Tibial artery (tissue), 4 donors: ENCODE data around the gene PNPLA8.

Experiments used
- DNase-seq, 2 donors: peaks; one replicate each; pipeline ENCODE4 v3.0.0-alpha.2; 2019
- H3K27ac ChIP-seq, 2 donors: fragments of 200-600 bp; sonication (generic) in 1 of 2; 1 replicate in 1 of 2; 2 replicates in 1 of 2; pipeline ENCODE4 v1.5.1; 2018 to 2019; ENCODE audit warnings: mild to moderate bottlenecking in 1 of 2
- H3K27me3 ChIP-seq, 2 donors: fragments of 200-600 bp; sonication (generic) in 1 of 2; one replicate each; pipeline versions ENCODE4 v1.5.1 to v1.6.0; 2016 to 2019
- H3K36me3 ChIP-seq, 3 donors: fragments of 200-600 bp; sonication (generic) in 2 of 3; one replicate each; pipeline ENCODE4 v1.5.1; 2016 to 2019; ENCODE audit warnings: mild to moderate bottlenecking in 2 of 3
- H3K4me1 ChIP-seq, 4 donors: fragments of 200-600 bp; sonication (generic) in 2 of 4; 1 replicate in 3 of 4; 2 replicates in 1 of 4; pipeline ENCODE4 v1.5.1; 2016 to 2019
- H3K4me3 ChIP-seq, 2 donors: fragments of 200-600 bp; sonication (generic) in 1 of 2; 1 replicate in 1 of 2; 2 replicates in 1 of 2; pipeline ENCODE4 v1.5.1; 2018 to 2019; ENCODE audit warnings: mild to moderate bottlenecking in 2 of 2
- H3K9me3 ChIP-seq, 3 donors: fragments of 200-600 bp; sonication (generic) in 1 of 3; one replicate each; pipeline ENCODE4 v1.5.1; 2016 to 2019
- CTCF ChIP-seq, 2 experiments: fragments of 200-600 bp in 1 of 2; fragments of 450-650 bp in 1 of 2; IDR thresholded peaks; one replicate each; pipeline ENCODE4 v1.5.1; 2017 to 2019; ENCODE audit warnings: antibody characterized with exemption in 2 of 2, mild to moderate bottlenecking in 1 of 2, moderate library complexity in 1 of 2
- intact Hi-C: fragments of 100-400 bp; cut with DNase I; formaldehyde crosslinking; loops from one replicate; pipeline ENCODE4 v1.15.0; 2023; ENCODE audit warnings: low total_unique reads

The PNPLA8 gene

GRCh38 chr7:108492742-108493141, 33.2 kb downstream of the PNPLA8 start:
- no peaks in the 10 kb centered on the region for H3K4me1 ChIP-seq
- DNase-seq, result no peak
- H3K36me3 ChIP-seq, result peaks cover 30 to 36% (median 33%) of the 10 kb centered on the region in 3 donors
- intact Hi-C loops, result no loop called here
- H3K27me3 ChIP-seq, result no peaks in the 10 kb centered on the region
- no peak overlapping the region for H3K27ac ChIP-seq
- no peaks in the 10 kb centered on the region for H3K9me3 ChIP-seq
- H3K4me3 ChIP-seq, result no peak overlapping the region
- TF ChIP-seq CTCF (IDR thresholded peaks at IDR 0.05), result no peak

- intact Hi-C loops, result no loop called here
- Histone ChIP-seq H3K4me1 (no peaks in the 10 kb centered on the region), H3K9me3 (no peaks in the 10 kb centered on the region), H3K36me3 (peaks cover 25 to 33% (median 25%) of the 10 kb centered on the region in 3 donors), H3K4me3 (no peak overlapping the region), H3K27ac (no peak overlapping the region), H3K27me3 (no peaks in the 10 kb centered on the region)
- TF ChIP-seq CTCF (IDR thresholded peaks at IDR 0.05), result no peak
- no peak for DNase-seq
Measured at GRCh38 chr7:108488768-108489538, 37.0 kb downstream of the PNPLA8 start.

DNA sequence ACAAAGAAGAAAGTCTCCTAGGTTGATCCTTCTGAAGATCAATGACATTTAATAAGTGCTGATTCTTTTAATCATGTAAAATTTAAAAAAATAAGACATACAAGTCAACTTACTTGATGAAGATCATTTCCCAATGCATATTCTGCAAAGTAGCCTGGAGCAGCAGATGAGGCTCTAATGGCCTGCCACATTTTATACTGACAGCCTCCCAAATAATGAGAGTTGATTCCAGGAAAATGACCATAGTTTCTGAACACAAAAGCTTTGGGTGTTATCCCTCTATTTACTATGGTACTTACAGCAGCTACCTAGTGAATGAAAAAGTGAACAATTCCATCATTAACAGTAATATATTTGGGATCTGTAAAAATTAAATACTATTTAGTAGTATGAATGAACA, 38.3 kb downstream of the PNPLA8 start:
- H3K27ac ChIP-seq, result no peak overlapping the region
- peaks cover 24 to 34% (median 25%) of the 10 kb centered on the region in 3 donors for H3K36me3 ChIP-seq
- no peaks in the 10 kb centered on the region for H3K4me1 ChIP-seq
- DNase-seq, result no peak
- no peaks in the 10 kb centered on the region for H3K9me3 ChIP-seq
- H3K27me3 ChIP-seq, result no peaks in the 10 kb centered on the region
- TF ChIP-seq CTCF (IDR thresholded peaks at IDR 0.05), result no peak
- intact Hi-C loops, result no loop called here
- no peak overlapping the region for H3K4me3 ChIP-seq

GRCh38 chr7:108486291-108486966, 39.5 kb downstream of the PNPLA8 start:
- Histone ChIP-seq H3K27ac (no peak overlapping the region), H3K4me3 (no peak overlapping the region), H3K36me3 (peaks cover 23 to 43% (median 26%) of the 10 kb centered on the region in 3 donors), H3K4me1 (no peaks in the 10 kb centered on the region), H3K27me3 (no peaks in the 10 kb centered on the region), H3K9me3 (no peaks in the 10 kb centered on the region)
- no peak for DNase-seq
- TF ChIP-seq CTCF (IDR thresholded peaks at IDR 0.05), result no peak
- intact Hi-C loops, result no loop called here

DNA sequence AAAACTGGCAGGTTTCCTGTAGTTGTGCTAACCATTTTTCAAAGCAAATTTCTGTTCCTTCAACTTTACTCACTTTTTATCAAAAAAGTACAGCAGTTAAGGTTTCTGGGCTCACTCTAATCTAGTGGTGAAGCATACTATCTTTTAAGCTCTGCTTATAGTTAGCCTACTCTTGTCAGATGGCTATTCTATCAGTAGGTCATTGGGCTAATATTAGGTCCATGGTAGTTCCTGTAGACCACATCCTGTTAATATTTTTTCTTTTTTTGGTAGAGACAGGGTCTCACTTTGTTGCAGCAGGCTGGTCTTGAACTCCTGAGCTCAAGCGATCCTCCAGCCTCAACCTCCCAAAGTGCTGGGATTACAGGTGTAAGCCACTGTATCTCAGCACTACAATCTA, 41.8 kb downstream of the PNPLA8 start:
- no peak for TF ChIP-seq CTCF (IDR thresholded peaks at IDR 0.05)
- H3K4me3 ChIP-seq, result no peak overlapping the region
- intact Hi-C loops, result no loop called here
- DNase-seq, result no peak
- no peaks in the 10 kb centered on the region for H3K9me3 ChIP-seq
- no peaks in the 10 kb centered on the region for H3K4me1 ChIP-seq
- no peak overlapping the region for H3K27ac ChIP-seq
- peaks cover 15 to 40% (median 27%) of the 10 kb centered on the region in 3 donors for H3K36me3 ChIP-seq
- H3K27me3 ChIP-seq, result no peaks in the 10 kb centered on the region
